Fibroblast of skin of right quadriceps (primary cell): ENCODE measurements around the gene SLC18A2.
"Not testable (repeated sequence)": the region's sequence is repeated elsewhere in the genome, so short reads cannot be mapped to it uniquely, and the experiment has no call there.

ENCODE experiments used
- DNase-seq: peaks from one replicate; pipeline ENCODE4 v3.0.0-alpha.2; 2013

SLC18A2 gene

DNA sequence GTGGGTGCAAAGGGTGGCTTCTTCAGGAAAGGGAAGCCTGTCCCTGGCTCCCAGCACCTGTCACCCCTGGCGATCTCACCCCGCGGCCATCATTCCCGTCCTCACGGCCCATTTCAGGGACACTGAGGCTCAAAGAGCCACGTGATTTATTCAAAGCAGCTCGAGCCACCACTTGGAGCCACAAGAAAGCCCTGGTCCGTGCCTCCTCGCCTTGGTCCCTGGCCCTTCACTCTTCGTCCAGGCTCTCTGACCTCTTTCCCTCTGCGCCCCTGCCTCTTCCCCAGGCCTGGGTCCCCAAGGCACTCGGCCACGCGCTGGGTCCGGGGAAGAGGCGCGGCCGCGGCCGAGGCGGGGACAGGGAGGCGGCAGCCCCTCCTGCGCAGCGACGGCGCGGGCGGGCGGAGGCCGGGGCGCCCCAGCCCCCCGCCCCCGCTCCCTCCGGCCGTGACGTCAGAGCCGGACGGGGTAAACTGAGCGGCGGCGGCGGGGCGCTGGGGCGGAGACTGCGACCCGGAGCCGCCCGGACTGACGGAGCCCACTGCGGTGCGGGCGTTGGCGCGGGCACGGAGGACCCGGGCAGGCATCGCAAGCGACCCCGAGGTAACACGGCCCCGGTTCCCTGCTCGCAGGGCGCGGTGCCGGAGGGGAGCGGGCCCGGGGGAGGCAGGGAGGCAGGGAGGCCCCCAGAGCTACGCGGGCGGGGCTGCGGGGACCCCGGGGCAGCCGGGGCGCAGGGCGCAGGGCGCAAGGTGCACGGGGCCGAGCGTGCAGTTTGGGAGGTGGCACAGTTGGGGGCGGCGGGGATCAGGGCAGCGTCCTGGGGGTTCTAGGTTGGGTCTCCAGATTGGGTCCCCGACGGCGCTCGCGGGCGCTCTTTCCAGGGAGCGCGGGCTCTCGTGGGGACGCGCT, at the start of gene SLC18A2:
SLC18A2 (plus strand) TSS at position 494 of the 909 bp plus-strand sequence. CDS start 580 bp downstream, outside the sequence.
- DNase-seq = no peak

DNA sequence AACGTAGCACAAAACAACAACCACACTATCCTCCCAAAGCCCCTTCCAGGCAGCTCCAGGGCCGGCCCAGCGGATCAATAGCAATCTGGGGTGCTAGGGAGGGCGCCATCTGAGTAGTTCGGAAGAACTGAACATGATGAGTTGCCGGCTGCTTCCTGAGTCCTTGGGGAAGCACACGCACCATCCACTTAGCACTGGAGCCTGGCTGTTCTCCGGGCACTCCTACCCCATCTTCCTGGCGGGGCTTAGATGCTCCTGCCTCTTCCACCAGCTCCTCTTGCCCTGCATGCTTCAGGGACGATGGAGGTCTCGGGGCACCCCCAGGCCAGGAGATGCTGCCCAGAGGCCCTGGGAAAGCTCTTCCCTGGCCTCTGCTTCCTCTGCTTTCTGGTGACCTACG, 43.7 kb upstream of the SLC18A2 start, which contains the start of gene KCNK18:
KCNK18 (plus strand) TSS at position 301 of the 400 bp plus-strand sequence; CDS start at position 301, 0 bp downstream.
- DNase-seq = no peak

- no peak for DNase-seq
These were observed 42.8 kb upstream of the SLC18A2 start for GRCh38 chr10:117198088-117198487.

DNA sequence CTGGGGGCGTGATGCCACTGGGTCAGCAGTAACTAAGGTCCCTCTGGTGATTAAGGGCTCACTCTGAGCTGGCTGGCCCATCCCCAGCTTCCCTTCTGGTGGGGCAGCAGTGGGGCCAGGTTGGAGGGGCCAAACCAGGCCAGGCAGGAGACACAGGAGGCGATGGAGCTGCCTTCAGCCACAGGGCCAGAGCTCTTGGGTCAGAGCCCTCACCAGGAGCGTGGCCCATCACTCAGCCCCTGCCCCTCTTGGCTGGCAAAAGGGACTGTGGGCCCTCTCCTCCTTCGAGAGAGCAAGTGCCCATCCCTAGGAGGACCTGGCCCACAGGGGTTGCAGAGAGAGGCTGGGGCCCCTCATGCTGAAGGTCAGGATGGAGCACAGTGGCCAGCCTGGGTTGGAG, 39.1 kb upstream of the SLC18A2 start:
- no peak for DNase-seq

DNA sequence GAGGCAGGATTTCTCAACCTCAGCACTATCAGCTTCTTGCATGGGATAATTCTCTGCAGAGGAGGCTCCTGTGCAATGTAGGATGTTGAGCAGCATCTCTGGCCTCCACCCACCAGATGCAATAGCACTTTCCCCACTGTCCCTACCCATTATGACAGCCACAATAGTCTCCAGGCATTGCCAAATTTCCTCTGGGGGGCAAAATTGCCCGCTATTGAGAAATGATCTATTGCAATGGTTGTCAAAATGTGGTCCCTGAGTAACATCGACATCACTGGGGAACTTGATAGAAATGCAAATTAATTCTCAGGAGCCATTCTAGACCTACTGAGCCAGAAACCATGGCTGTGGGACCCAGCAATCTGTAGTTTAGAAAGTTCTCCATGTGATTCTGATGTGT, 36.6 kb upstream of the SLC18A2 start:
- DNase-seq = no peak

DNA sequence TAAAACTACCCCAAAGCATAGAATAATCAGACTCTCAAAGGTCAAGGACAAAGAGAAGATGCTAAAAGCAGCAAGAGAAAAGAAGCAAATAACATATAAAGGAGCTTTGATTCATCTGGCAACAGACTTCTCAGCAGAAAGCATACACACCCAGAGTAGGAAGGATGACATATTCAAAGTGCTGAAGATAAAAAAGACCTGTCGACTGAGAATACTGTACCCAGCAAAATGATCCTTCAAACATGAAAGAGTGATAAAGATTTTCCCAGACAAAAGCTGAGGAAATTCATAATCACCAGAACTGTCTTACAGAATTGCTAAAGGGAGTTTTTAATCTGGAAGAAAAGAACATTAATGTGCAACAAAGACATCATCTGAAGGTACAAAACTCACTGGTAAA, 28.7 kb upstream of the SLC18A2 start:
- DNase-seq = no peak

DNA sequence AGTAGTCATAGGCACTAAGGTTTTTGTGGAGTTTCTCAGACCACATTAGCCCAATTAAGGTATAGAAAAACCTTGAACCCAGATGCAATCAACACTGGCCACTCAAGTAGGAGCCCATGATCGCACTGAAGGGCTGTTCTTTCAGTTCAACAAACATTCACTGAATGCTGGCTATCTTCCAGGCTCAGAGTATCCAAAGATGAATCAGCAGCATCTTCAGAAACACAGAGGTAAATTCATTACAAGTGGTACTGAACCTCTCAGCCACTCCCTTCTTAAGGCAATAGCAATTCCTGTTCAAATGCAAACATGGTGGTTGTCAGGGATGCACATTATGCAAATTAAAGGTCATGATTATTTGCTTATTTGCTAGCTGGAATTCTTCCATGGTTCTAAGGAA, 26.5 kb upstream of the SLC18A2 start:
- DNase-seq = peak; percentile 10

- DNase-seq = no peak
These were observed 25.8 kb upstream of the SLC18A2 start for GRCh38 chr10:117215079-117215478.

- DNase-seq = no peak
These were observed 24.9 kb upstream of the SLC18A2 start for GRCh38 chr10:117216028-117216427.

GRCh38 chr10:117216611-117217195, 24.2 kb upstream of the SLC18A2 start:
- peak; percentile 61 for DNase-seq

GRCh38 chr10:117217196-117217761, 23.6 kb upstream of the SLC18A2 start:
- DNase-seq = no peak

DNA sequence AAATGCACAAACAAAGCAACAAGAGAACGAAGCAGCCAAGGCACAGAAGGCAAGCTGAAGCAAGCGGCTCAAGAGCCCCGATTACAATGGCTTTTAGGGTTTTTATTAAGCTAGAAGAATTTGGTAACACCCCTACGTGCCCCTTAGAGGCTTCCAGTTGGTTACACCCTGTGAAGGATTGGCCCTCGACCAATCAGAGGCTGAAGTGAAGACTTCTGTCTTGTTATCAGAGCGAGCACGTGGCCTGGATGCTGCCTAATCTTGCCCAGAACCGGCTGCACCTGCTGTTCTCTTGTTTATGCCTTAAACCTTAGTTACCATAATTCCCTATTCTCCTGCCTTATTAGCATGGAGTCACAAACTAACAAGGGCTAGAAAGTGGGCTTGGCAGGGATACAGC, 22.3 kb upstream of the SLC18A2 start:
- no peak for DNase-seq

DNA sequence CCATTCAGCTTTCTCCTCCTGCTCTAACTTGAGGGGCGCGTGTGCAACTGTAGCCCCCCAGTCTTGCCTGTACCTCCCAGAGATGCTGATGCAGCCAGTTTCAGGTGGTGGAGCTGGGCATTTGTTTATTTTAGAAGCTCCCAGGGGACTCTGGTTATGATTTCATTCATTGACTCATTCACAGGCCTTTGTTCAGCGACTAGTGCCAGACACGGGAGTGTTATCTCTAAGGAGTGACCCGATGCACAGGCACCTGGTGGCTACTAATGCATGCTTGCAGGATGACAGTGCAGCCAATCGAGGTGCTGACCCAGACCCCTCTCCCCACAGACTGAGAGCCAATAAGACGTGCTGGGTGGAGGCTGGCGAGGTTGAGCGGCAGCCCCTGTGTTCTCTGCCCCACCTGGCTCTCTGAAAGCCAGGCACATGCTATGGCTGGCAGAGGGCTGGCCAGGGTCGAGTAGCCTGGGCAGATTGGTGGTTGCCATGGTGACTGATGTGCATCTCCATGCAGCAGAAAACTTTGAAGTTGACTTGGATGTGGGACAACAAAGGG, 19.7 kb upstream of the SLC18A2 start:
- DNase-seq = peak; percentile 15

- no peak for DNase-seq
These were observed 18.4 kb upstream of the SLC18A2 start for GRCh38 chr10:117222552-117222951.

DNA sequence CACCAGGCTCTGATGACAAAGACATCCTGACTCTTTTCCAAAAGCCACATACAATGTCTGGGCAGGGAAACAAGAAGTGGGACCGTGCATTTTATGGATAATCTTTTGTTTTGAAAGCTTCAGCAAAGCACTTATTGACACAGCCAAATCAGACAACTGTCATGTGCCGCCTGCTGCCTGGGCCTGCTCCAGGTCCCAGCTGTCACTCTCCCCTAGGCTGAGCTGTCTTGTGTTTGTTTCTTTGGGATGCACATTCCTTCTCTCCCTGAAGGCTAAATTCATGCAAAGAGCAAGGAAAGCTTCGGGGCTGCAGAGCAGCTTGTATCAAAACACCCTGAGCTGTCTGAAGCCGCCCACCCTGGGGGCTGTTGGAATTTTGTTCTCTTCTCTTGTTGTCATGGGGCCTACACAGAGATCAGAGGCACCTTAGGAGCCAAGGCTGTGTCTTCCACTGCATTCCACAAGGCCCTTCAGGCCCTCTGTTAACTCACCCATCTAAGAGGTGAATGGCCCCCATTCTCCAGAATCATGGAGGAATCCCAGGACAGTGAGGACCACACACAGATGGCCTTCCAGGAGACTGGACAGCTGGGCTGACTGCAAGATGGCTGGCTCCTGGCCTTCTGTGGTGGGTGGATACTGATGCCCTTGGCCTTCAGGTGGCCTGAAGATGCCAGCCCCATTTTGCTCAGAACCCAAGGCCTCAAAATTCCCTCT, 17.8 kb upstream of the SLC18A2 start:
- DNase-seq = no peak

DNA sequence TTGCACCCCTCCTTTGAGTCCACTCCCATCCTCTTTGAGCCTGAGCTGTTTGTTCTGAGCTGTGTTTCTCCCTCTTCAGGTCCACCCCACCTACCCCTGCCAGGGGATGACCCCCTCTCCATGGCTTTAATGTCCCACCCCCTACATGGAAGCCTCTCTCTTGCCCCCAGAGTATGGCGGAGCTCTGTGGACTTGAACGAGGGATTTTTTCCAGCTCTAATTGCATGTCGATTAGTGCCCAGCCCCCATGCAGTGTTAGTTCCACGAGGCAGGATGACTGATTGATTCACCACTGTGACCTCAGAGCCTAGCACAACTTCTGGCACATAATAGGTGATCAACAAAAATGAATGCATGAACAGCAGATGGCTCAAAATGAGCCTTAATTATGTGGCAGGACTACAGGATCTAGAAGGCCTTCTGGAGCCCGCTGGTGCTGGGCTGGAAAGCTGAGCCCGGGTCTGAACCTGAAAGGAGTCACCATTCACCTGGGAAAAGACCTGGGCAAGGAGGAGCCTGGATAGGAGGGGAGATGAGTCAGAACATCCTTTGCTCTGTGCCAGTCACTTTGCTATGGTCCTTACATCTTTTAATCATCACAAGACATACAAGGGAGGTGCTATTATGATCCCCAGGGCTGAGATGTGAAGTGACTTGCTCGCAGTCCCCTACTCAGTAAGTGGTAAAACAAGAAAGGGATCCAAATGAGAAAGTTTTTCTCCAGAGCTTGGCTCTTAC, 17.1 kb upstream of the SLC18A2 start:
- DNase-seq = no peak

- no peak for DNase-seq
These were observed 16.0 kb upstream of the SLC18A2 start for GRCh38 chr10:117224881-117225280.

- DNase-seq = peak; percentile 32
These were observed 14.0 kb upstream of the SLC18A2 start for GRCh38 chr10:117226813-117227451.

GRCh38 chr10:117228210-117228609, 12.7 kb upstream of the SLC18A2 start:
- no peak for DNase-seq

DNA sequence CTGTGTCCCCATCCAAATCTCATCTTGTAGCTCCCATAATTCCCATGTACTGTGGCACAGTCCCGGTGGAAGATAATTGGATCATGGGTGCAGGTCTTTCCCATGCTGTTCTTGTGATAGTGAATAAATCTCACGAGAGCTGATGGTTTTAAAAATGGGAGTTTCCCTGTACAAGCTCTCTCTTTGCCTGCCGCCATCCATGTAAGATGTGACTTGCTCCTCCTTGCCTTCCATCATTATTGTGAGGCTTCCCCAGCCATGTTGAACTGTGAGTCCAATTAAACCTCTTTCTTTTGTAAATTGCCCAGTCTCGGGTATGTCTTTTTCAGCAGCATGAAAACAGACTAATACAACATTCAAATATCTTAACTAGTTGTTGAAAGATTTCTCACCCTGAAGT, 10.8 kb upstream of the SLC18A2 start:
- not testable (repeated sequence) for DNase-seq

- no peak for DNase-seq
These were observed 3.4 kb upstream of the SLC18A2 start for GRCh38 chr10:117237401-117237991.
